ENCODE data around the gene CNPY1.
A peak's percentile ranks its signal among the peaks of the same experiment; 100 is the strongest.
"Not testable (repeated sequence)": the region's sequence is repeated elsewhere in the genome, so short reads cannot be mapped to it uniquely, and the experiment has no call there.

Gene CNPY1

GRCh38 chr7:155533120-155533826 lies 13.1 kb downstream of the CNPY1 start:
- peak; percentile 42 for DNase-seq (ENCODE audit: low spot score)

DNA sequence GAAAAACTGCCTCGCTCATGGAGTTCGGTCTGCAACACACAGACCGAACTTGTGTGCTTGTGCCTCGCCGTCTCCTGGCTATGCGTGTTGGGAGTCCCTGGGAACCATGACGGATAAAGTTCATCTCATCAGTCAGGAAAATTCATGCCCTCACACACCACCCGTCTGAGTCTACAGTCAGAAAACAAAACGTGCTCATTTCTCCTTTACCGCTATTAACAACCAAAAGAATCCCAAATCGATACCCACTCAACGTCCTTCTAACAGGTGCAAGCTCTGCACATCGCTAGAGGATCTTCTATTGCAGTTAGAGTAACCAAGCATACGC lies 13.6 kb downstream of the CNPY1 start:
- DNase-seq (ENCODE audit: low spot score), result no peak

- DNase-seq (ENCODE audit: low spot score), result peak; percentile 46
Observed at GRCh38 chr7:155531681-155532080, 14.7 kb downstream of the CNPY1 start.

GRCh38 chr7:155530601-155531000 lies 15.8 kb downstream of the CNPY1 start:
- no peak for DNase-seq (ENCODE audit: low spot score)

DNA sequence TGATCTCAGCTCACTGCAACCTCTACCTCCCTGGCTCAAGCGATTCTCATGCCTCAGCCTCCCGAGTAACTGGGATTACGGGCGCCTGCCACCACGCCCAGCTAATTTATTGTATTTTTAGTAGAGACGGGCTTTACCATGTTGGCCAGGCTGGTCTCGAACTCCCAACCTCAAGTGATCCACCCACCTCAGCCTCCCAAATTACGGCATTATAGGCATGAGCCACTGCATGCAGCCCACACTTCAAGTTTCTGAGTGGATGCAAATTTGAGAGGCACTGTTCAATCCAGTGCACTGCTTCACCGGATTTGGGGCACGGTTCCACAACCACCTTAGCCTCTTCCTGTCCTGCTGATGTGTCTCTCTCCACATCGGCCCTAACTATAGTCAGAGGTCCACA lies 16.5 kb downstream of the CNPY1 start:
- no peak for DNase-seq (ENCODE audit: low spot score)

GRCh38 chr7:155529346-155529745 lies 17.0 kb downstream of the CNPY1 start:
- DNase-seq (ENCODE audit: low spot score), result no peak

DNA sequence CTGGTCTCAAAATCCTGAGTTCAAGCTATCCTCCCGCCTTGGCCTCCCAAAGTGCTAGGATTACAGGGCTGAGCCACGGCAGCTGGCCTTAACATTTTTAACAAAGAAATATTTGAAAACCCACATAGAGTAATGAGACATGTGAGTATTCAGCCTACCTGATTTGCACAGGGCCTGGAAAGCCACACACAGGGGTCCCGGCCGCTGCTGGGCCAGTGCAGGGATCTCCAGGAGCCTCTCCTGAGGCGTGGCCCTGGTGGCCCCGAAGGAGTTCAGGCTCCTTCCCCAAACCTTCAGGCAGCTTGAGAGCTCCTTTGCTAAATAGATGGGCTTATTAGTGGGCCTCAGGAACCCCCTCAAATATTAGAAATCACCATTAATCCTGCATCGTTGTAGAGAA lies 18.7 kb downstream of the CNPY1 start:
- no peak for DNase-seq (ENCODE audit: low spot score)

DNA sequence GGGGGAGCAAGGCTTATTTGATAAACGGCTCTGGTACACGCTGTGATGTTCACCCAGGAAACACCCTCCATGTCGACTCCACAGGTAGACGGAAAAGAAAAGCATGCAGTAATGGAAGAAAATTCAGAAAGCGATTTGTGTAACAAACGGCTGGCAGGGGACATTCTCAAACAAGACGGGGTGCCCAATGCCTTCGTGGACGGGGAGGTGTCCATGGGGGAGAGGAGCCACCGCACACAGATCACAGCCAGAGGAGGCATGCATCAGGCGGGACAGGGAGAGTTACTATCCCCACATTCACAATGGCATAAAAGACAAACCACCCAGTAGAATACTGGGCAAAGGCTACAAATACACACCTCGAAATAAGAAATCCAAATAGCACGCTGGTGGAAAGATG lies 20.1 kb downstream of the CNPY1 start:
- no peak for DNase-seq (ENCODE audit: low spot score)

GRCh38 chr7:155524018-155524556 lies 22.3 kb downstream of the CNPY1 start:
- DNase-seq (ENCODE audit: low spot score), result no peak

- DNase-seq (ENCODE audit: low spot score), result no peak
Observed at GRCh38 chr7:155523168-155523675, 23.1 kb downstream of the CNPY1 start.

GRCh38 chr7:155521743-155522398 lies 24.5 kb downstream of the CNPY1 start:
- DNase-seq (ENCODE audit: low spot score), result no peak

DNA sequence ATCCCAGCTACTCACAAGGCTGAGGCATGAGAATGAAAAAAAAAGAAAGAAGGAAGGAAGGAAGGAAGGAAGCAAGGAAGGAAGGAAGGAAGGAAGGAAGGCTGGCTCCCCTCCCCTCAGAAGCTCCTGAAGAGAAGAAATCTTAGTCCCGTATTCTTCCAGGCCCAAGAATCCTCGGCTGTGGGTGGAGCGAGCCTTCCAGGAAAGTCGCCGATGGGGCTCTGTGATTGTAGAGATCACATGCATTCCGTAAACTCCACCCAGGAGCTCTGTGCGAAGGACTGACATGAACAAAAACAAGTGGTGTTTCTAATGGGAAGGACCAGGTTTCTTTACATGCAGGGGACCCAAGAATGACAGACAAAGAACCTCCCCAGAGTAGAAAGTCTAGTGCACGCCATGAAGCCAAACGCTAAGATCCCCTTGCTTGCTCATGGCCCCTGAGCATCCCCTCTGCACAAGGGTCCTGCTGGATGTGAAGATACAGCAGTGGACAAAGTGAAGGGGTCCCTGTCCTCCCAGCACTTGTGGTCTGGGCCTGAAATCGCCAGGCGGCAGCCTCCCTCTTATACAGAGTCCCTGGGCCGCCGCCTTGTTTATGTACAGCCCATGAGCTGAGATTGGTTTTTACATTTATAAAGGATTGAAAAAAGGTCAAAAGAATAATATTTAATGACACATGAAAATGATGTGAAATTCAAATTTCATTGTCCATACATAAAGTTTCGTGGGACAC lies 25.2 kb downstream of the CNPY1 start:
- no peak for DNase-seq (ENCODE audit: low spot score)

DNA sequence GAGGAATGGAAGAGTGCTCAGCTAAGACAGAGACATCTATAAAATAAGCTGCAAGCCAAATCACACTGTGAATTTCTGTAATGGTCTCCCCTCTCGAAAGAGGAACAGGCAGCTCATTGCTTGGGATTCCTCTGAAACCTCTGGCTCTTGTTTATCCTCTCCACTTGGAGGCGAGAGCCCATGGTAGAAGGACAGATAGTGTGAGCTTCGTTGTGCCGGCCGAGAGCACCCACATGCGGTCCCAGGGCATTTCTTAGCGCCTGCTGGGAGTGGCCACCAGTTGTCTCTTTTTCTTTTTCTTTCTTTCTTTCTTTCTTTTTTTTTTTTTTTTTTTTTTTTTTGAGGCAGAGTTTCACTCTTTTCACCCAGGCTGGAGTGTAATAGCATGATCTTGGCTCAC lies 26.2 kb downstream of the CNPY1 start:
- no peak for DNase-seq (ENCODE audit: low spot score)

GRCh38 chr7:155519358-155519757 lies 27.0 kb downstream of the CNPY1 start:
- not testable (repeated sequence) for DNase-seq (ENCODE audit: low spot score)

GRCh38 chr7:155518633-155519032 lies 27.7 kb downstream of the CNPY1 start:
- DNase-seq (ENCODE audit: low spot score), result no peak

- no peak for DNase-seq (ENCODE audit: low spot score)
Observed at GRCh38 chr7:155517969-155518368, 28.4 kb downstream of the CNPY1 start.

DNA sequence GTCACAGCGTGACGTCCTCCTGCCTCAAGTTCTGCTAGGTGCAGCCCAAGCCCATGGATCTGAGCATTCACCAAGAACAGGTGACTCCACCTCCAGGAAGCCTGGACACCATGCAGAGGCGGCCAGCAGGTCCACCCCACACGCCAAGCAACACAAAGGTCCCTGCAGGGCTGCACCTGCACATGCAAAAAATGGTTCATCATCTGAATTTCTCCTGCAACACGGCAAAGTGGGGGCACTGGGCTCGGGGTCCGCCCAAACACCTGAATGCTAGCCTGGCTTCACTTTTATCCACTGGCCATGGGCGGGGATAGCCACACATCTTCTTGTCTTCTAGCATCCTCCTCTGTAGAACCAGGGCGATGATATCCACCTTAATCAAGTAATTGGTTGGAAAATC lies 28.9 kb downstream of the CNPY1 start:
- DNase-seq (ENCODE audit: low spot score), result no peak

DNA sequence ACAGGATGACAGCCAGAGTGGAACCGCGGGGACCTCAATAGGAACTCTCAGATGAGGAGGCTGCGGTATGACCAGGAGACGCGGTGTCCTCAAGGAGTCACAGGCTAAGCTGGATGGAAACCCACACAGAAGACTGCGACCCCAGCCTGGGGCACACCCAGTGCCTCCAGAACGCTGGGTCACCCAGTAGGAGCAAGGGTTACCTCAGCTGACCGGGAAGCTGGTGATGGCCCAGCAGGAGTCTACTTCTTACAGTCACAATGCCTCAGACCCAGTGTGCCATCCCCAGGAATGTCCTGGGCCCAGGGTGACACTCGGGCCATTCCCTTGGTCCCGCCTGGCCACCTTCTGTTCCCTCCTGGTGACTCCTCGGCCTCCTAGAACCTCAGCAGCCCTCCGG lies 29.9 kb downstream of the CNPY1 start:
- no peak for DNase-seq (ENCODE audit: low spot score)

- no peak for DNase-seq (ENCODE audit: low spot score)
Observed at GRCh38 chr7:155515318-155515717, 31.0 kb downstream of the CNPY1 start.

DNA sequence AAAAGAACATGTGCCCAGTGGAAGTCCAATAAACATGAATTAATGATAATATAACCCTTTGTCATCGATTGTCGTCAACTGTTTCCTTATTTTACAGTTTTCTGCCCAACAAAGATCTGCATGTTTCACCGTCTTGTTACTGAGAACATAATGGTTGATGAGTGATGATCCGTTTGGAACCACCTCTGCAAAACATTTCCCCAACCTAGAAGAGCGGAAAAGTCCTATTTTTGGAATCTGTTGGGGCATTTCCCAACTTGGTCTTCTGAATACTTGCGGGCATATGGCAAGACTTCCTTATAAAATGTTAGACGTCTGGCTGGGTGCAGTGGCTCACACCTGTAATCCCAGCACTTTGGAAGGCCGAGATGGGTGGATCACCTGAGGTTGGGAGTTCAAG lies 32.1 kb downstream of the CNPY1 start:
- DNase-seq (ENCODE audit: low spot score), result no peak

DNA sequence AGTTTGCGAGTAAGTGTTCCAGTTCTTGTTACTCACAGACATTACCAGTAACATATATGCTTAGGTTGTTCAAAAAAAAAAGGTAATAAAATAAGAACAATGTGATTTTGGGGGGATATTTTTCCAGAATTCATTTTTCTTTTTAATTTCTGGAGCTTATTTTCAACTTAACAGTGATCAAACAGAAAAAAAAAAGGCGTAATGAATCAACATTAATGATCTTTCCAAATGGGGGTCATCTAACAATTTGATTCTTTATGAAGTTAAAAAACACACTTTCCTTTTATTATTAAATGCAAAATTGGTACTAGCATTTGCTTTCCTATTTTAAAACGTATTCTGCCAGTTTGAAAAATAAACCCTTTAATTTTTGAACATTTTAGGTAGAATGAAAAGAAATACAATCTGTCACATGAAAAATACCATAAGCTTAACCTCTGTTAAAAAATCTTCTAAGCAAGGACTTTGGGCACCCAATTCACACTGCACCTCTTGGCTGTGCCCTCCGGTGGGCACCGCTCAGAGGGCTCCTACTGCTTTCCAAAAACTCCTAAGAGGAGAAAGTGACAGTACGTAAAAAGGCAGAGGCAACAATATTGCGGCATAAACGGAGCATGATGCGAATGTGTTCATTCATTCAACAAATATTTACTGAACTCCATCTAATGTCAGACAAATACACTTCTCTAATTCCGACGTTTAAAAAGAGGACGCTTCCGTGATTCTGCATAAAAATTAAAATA lies 32.6 kb downstream of the CNPY1 start:
- no peak for DNase-seq (ENCODE audit: low spot score)

- DNase-seq (ENCODE audit: low spot score), result no peak
Observed at GRCh38 chr7:155512246-155512887, 34.0 kb downstream of the CNPY1 start.
